Suprapubic skin (tissue), 4 donors: Measurements from ENCODE around the gene RNPEPL1. TPM values are rescaled to one million over a fixed set of nuclear protein-coding genes. Genes with fewer than 3 reads are reported as not detected.

Experiments used
- DNase-seq, 2 donors: peaks; one replicate each; pipeline ENCODE4 v3.0.0-alpha.2; 2019; ENCODE audit warnings: low spot score in 2 of 2
- H3K27ac ChIP-seq: fragments of 200-600 bp; sonication (generic); one replicate; pipeline ENCODE4 v1.5.1; 2019
- H3K27me3 ChIP-seq: fragments of 200-600 bp; sonication (generic); one replicate; pipeline ENCODE4 v1.5.1; 2019
- H3K36me3 ChIP-seq: fragments of 200-600 bp; sonication (generic); one replicate; pipeline ENCODE4 v1.5.1; 2019
- H3K4me1 ChIP-seq: fragments of 200-600 bp; sonication (generic); one replicate; pipeline ENCODE4 v1.5.1; 2019
- H3K4me3 ChIP-seq: fragments of 200-600 bp; sonication (generic); one replicate; pipeline ENCODE4 v1.5.1; 2019; ENCODE audit warnings: mild to moderate bottlenecking
- H3K9me3 ChIP-seq: fragments of 200-600 bp; sonication (generic); one replicate; pipeline ENCODE4 v1.5.1; 2019
- EP300 ChIP-seq: sonication (generic); formaldehyde crosslinking; IDR thresholded peaks from one replicate; pipeline ENCODE4 v1.6.1; 2017; ENCODE audit warnings: antibody characterized with exemption
- POLR2A ChIP-seq, 2 donors: fragments of 450-650 bp; IDR thresholded peaks; one replicate each; pipeline ENCODE4 v1.6.1; 2017; ENCODE audit warnings: antibody characterized with exemption in 2 of 2, mild to moderate bottlenecking in 2 of 2, moderate library complexity in 2 of 2
- POLR2AphosphoS5 ChIP-seq, 3 donors: sonication (generic); formaldehyde crosslinking; IDR thresholded peaks; one replicate each; pipeline ENCODE4 v1.6.1; 2017; ENCODE audit warnings: antibody characterized with exemption in 3 of 3
- WGBS: methylation state at CpG from one replicate; pipeline ENCODE4 v1.1.5; 2018; 5-methylcytosine and 5-hydroxymethylcytosine counted together
- total RNA-seq, 4 donors: library from RNA; depleted of rRNA; stranded (reverse); fragments of >200 nt; gene quantifications; one replicate each; pipeline ENCODE4 v1.1.0, GENCODE V29; 2016
- TF ChIP-seq, protein P1 (sequence below), 2 donors: fragments of 200-600 bp in 1 of 2; fragments of 450-650 bp in 1 of 2; sonication (generic) in 1 of 2; IDR thresholded peaks; one replicate each; pipeline ENCODE4 v1.5.1; 2016 to 2019; ENCODE audit warnings: antibody characterized with exemption in 2 of 2, mild to moderate bottlenecking in 1 of 2, moderate library complexity in 1 of 2

Gene RNPEPL1
- total RNA-seq, 4 donors from 2014 or later: 70.8 to 104 (median 72.6) TPM

DNA sequence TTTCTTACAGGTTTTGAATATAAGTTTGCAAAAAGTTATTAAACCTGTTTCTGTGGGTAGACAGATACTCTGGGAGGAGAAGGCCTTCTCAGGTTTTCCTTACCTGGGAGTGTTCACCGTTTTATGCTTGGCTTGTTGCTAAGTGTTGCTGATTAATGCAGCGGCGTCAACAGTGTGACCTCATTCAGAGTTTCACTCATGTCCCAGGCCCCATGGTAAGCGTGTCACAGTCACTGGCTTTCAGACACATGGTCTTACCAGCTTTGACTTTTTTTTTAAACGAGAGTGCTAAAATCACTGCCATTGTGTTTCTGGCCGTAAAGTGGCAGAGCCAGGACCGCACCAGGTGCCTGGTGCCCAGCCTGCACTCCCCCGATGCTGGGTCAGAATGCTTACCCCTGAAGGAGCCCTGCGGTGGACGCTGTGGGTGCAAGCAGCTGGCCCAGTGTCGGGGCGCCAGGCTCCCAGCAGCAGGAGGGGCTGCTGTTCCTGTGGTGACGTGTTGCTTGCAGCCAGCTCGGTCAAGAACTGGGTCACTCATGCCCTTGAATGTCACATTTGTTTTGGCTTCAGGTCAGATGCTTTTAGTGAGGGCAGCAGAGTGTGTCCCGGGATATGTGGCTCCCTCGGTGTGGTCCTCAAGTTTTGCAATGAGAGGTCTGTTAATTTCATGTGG, 21.7 kb downstream of the RNPEPL1 start:
- Histone ChIP-seq H3K27ac (no peak overlapping the region), H3K36me3 (peaks cover 38% of the 10 kb centered on the region), H3K27me3 (no peaks in the 10 kb centered on the region), H3K4me1 (peaks cover 25% of the 10 kb centered on the region), H3K4me3 (no peak overlapping the region), H3K9me3 (no peaks in the 10 kb centered on the region)
- no peak for DNase-seq
- 98% methylated on average over 7 of the region's 16 CpGs for WGBS
- TF ChIP-seq EP300 (no peak), POLR2AphosphoS5 (IDR thresholded peaks at IDR 0.05) (no peak), POLR2A (IDR thresholded peaks at IDR 0.05) (no peak)
- TF ChIP-seq, protein P1, sequence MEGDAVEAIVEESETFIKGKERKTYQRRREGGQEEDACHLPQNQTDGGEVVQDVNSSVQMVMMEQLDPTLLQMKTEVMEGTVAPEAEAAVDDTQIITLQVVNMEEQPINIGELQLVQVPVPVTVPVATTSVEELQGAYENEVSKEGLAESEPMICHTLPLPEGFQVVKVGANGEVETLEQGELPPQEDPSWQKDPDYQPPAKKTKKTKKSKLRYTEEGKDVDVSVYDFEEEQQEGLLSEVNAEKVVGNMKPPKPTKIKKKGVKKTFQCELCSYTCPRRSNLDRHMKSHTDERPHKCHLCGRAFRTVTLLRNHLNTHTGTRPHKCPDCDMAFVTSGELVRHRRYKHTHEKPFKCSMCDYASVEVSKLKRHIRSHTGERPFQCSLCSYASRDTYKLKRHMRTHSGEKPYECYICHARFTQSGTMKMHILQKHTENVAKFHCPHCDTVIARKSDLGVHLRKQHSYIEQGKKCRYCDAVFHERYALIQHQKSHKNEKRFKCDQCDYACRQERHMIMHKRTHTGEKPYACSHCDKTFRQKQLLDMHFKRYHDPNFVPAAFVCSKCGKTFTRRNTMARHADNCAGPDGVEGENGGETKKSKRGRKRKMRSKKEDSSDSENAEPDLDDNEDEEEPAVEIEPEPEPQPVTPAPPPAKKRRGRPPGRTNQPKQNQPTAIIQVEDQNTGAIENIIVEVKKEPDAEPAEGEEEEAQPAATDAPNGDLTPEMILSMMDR (IDR thresholded peaks at IDR 0.05): no peak

DNA sequence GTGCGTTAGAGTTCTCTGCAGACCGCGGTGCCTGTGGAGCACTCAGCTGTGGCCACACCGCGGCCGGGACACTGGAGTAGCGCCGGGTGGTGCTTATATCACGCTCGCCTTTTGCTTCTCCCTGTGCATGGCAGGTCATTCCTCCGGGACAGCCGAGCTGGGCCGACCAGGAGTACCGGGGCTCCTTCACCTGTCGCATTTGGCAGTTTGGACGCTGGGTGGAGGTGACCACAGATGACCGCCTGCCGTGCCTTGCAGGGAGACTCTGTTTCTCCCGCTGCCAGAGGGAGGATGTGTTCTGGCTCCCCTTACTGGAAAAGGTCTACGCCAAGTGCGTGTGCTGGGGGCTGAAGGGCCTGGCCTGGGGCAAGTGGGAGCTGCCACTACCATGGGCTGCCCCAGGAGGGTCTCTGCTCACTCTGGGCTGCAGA, 22.4 kb downstream of the RNPEPL1 start:
- H3K27ac ChIP-seq: no peak overlapping the region
- peaks cover 18% of the 10 kb centered on the region for H3K4me1 ChIP-seq
- H3K36me3 ChIP-seq: peaks cover 38% of the 10 kb centered on the region
- no peak overlapping the region for H3K4me3 ChIP-seq
- no peaks in the 10 kb centered on the region for H3K27me3 ChIP-seq
- DNase-seq: no peak
- TF ChIP-seq, protein P1 (IDR thresholded peaks at IDR 0.05): no peak
- no peak for TF ChIP-seq POLR2A (IDR thresholded peaks at IDR 0.05)
- no peak for TF ChIP-seq POLR2AphosphoS5 (IDR thresholded peaks at IDR 0.05)
- no peak for TF ChIP-seq EP300
- H3K9me3 ChIP-seq: no peaks in the 10 kb centered on the region
- WGBS: 100% methylated on average over 6 of the region's 21 CpGs

DNA sequence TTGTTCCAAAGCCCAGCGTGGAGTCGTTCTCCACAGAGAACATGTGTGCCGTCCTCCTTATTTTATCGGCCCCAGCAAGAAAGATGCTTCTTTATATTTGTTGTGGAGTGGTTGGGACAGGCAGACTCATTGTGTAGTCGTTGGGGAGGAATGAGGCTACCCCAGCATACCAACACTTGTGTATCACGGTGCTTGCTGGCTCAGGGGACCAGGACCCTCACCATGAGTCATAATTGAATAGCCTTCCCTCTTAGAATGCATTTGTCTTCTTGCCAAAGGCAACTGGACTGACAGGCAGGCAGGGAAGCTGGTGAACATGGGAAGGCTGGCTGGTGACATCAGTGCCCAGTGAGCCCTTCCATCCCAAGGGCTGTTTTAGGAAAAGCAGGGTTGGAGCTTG, 22.9 kb downstream of the RNPEPL1 start:
- peaks cover 41% of the 10 kb centered on the region for H3K36me3 ChIP-seq
- H3K9me3 ChIP-seq: no peaks in the 10 kb centered on the region
- DNase-seq: no peak
- TF ChIP-seq POLR2AphosphoS5 (IDR thresholded peaks at IDR 0.05) (no peak), POLR2A (IDR thresholded peaks at IDR 0.05) (no peak), EP300 (no peak)
- TF ChIP-seq, protein P1 (IDR thresholded peaks at IDR 0.05): no peak
- no peaks in the 10 kb centered on the region for H3K27me3 ChIP-seq
- no peak overlapping the region for H3K27ac ChIP-seq
- WGBS: 68% methylated on average over 4 of the region's 6 CpGs
- H3K4me1 ChIP-seq: peaks cover 18% of the 10 kb centered on the region
- no peak overlapping the region for H3K4me3 ChIP-seq

DNA sequence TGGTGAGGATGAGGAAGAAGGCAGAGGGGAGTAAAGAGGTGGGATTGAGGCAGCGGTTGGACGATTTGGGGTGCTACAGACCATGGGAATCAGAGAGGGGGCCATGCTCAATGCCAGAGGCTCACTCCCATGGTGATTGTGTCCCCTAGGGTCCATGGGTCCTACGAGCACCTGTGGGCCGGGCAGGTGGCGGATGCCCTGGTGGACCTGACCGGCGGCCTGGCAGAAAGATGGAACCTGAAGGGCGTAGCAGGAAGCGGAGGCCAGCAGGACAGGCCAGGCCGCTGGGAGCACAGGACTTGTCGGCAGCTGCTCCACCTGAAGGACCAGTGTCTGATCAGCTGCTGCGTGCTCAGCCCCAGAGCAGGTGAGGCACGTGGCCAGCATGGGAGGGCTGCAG, 23.5 kb downstream of the RNPEPL1 start:
- no peak for DNase-seq
- H3K4me3 ChIP-seq: no peak overlapping the region
- 94% methylated on average over 9 of the region's 13 CpGs for WGBS
- no peaks in the 10 kb centered on the region for H3K9me3 ChIP-seq
- no peaks in the 10 kb centered on the region for H3K27me3 ChIP-seq
- H3K4me1 ChIP-seq: peaks cover 18% of the 10 kb centered on the region
- no peak for TF ChIP-seq POLR2A (IDR thresholded peaks at IDR 0.05)
- TF ChIP-seq, protein P1 (IDR thresholded peaks at IDR 0.05): no peak
- TF ChIP-seq POLR2AphosphoS5 (IDR thresholded peaks at IDR 0.05): no peak
- TF ChIP-seq EP300: no peak
- peaks cover 45% of the 10 kb centered on the region for H3K36me3 ChIP-seq
- H3K27ac ChIP-seq: no peak overlapping the region

DNA sequence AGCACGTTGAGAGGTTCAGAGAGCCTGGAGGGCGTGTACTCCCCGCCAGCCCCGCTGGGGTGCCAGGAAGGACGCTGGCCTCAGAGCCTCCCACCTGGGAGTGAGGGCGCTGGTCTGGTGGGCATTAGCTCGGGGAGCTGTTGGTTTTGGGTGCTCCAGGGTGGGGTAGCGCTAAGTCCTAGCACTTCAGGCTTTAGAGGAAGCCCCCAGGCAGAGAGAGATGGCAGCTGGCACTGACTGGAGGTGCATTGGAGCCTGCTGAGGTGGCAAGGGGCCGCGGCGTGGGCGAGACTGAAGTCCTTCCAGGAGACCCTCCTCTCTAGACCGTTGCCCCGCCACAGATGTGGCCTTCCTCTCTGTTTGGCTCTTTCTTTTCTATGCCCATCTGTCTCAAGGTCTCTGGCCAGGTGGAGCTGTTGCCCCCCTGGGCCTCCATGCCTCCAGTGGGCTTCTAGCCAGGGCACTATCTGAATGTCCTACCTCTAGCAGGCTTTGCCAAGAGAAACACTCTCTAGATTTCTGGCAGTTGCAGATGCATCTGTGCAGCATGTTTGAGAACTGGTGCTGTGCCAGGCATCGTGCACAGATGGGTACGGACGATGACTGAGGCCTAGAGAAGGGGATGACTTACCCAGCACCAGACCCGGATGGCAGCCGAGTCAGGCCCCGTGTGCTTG, 24.9 kb downstream of the RNPEPL1 start:
- peaks cover 57% of the 10 kb centered on the region for H3K36me3 ChIP-seq
- WGBS: 87% methylated on average over 20 of the region's 20 CpGs

More for the DNA sequence above, 24.9 kb downstream of the RNPEPL1 start:
- Histone ChIP-seq H3K27me3 (no peaks in the 10 kb centered on the region), H3K4me3 (no peak overlapping the region), H3K4me1 (peaks cover 6% of the 10 kb centered on the region), H3K27ac (no peak overlapping the region), H3K9me3 (no peaks in the 10 kb centered on the region)
- TF ChIP-seq POLR2AphosphoS5 (IDR thresholded peaks at IDR 0.05): no peak
- no peak for TF ChIP-seq POLR2A (IDR thresholded peaks at IDR 0.05)
- peak in 1 of 2 donors; percentile 46 for DNase-seq
